Mesenchymal stem cell (in vitro differentiated cells and primary cell): ENCODE data around the gene SIAH3.

ENCODE experiments used
- DNase-seq: peaks from one replicate; pipeline ENCODE4 v3.0.0-alpha.2; 2013
- H2AFZ ChIP-seq: one replicate; pipeline ENCODE4 v1.6.1; 2013; ENCODE audit warnings: low read depth, mild to moderate bottlenecking, control low read depth, inconsistent platforms, low read length, moderate library complexity
- H2AK5ac ChIP-seq: 2 replicates; pipeline ENCODE4 v1.6.1; 2013; ENCODE audit warnings: low read length, moderate library complexity, mild to moderate bottlenecking, inconsistent platforms; ENCODE audit not compliant: severe bottlenecking
- H2BK120ac ChIP-seq: one replicate; pipeline ENCODE4 v1.6.1; 2013; ENCODE audit warnings: low read depth, mild to moderate bottlenecking, inconsistent platforms, low read length, moderate library complexity
- H2BK12ac ChIP-seq, 2 experiments: one replicate each; pipeline ENCODE4 v1.6.1; 2013; ENCODE audit warnings: inconsistent platforms in 2 of 2, low read length in 2 of 2, mild to moderate bottlenecking in 2 of 2, moderate library complexity in 2 of 2, control low read depth in 1 of 2
- H2BK15ac ChIP-seq: one replicate; pipeline ENCODE4 v1.6.1; 2013; ENCODE audit warnings: mild to moderate bottlenecking, low read depth, inconsistent platforms; ENCODE audit not compliant: poor library complexity, severe bottlenecking
- H2BK5ac ChIP-seq: 2 replicates; pipeline ENCODE4 v1.6.1; 2013; ENCODE audit warnings: low read depth, mild to moderate bottlenecking, low read length, control low read depth, inconsistent platforms; ENCODE audit not compliant: poor library complexity, severe bottlenecking
- H3K14ac ChIP-seq, 2 experiments: one replicate each; pipeline ENCODE4 v1.6.1; 2013; ENCODE audit warnings: inconsistent platforms in 2 of 2, low read length in 2 of 2, control low read depth in 1 of 2, mild to moderate bottlenecking in 1 of 2, moderate library complexity in 1 of 2
- H3K18ac ChIP-seq, 2 experiments: one replicate each; pipeline ENCODE4 v1.6.1; 2013; ENCODE audit warnings: inconsistent platforms in 2 of 2, low read length in 2 of 2, control low read depth in 1 of 2, low read depth in 1 of 2, mild to moderate bottlenecking in 1 of 2
- H3K23ac ChIP-seq, 2 experiments: one replicate each; pipeline ENCODE4 v1.6.1; 2013; ENCODE audit warnings: inconsistent platforms in 2 of 2, low read length in 2 of 2, mild to moderate bottlenecking in 2 of 2, moderate library complexity in 2 of 2, control low read depth in 1 of 2
- H3K27ac ChIP-seq: 2 replicates; pipeline ENCODE4 v1.5.1; 2013; ENCODE audit warnings: mild to moderate bottlenecking, moderate library complexity, low read length, control low read depth, inconsistent platforms; ENCODE audit not compliant: poor library complexity, severe bottlenecking
- H3K27me3 ChIP-seq, 2 experiments: 2 replicates each; pipeline versions ENCODE4 v1.6.1 to v1.7.0; 2013; ENCODE audit warnings: low read length in 2 of 2, mild to moderate bottlenecking in 2 of 2, moderate library complexity in 2 of 2, control low read depth in 1 of 2, inconsistent platforms in 1 of 2; ENCODE audit not compliant: control insufficient read depth in 1 of 2, insufficient read depth in 1 of 2
- H3K36me3 ChIP-seq, 2 experiments: 2 replicates each; pipeline versions ENCODE4 v1.6.1 to v1.7.0; 2013; ENCODE audit warnings: low read length in 2 of 2, control low read depth in 1 of 2, inconsistent platforms in 1 of 2, low read depth in 1 of 2, mild to moderate bottlenecking in 1 of 2; ENCODE audit not compliant: insufficient read depth in 2 of 2, control insufficient read depth in 1 of 2
- H3K4ac ChIP-seq, 2 experiments: one replicate each; pipeline ENCODE4 v1.6.1; 2013; ENCODE audit warnings: inconsistent platforms in 2 of 2, low read length in 2 of 2, mild to moderate bottlenecking in 2 of 2, moderate library complexity in 2 of 2, control low read depth in 1 of 2, low read depth in 1 of 2
- H3K4me1 ChIP-seq: 2 replicates; pipeline ENCODE4 v1.6.1; 2013; ENCODE audit warnings: low read depth, low read length, control low read depth; ENCODE audit not compliant: control insufficient read depth, insufficient read depth
- H3K4me2 ChIP-seq: 2 replicates; pipeline ENCODE4 v1.6.1; 2013; ENCODE audit warnings: low read length, mild to moderate bottlenecking, inconsistent platforms; ENCODE audit not compliant: poor library complexity, severe bottlenecking
- H3K4me3 ChIP-seq, 2 experiments: 2 replicates each; pipeline versions ENCODE4 v1.5.1 to v1.7.0; 2013; ENCODE audit warnings: low read length in 2 of 2, mild to moderate bottlenecking in 2 of 2, control low read depth in 1 of 2, low read depth in 1 of 2; ENCODE audit not compliant: insufficient read depth in 1 of 2
- H3K79me1 ChIP-seq: replicated peaks from 2 replicates; pipeline ENCODE4 v1.6.1; 2013; ENCODE audit warnings: mild to moderate bottlenecking, control low read depth, low read length, inconsistent platforms; ENCODE audit not compliant: poor library complexity, severe bottlenecking
- H3K9ac ChIP-seq: 2 replicates; pipeline ENCODE4 v1.7.0; 2013; ENCODE audit warnings: mild to moderate bottlenecking, low read length, moderate library complexity
- H3K9me3 ChIP-seq: 2 replicates; pipeline ENCODE4 v1.7.0; 2013; ENCODE audit warnings: mild to moderate bottlenecking, low read length; ENCODE audit not compliant: control insufficient read depth
- H4K8ac ChIP-seq: one replicate; pipeline ENCODE4 v1.6.1; 2013; ENCODE audit warnings: inconsistent platforms, mild to moderate bottlenecking, low read length, moderate library complexity
- H4K91ac ChIP-seq: one replicate; pipeline ENCODE4 v1.6.1; 2013; ENCODE audit warnings: mild to moderate bottlenecking, low read length, inconsistent platforms
- WGBS: methylation state at CpG from one replicate; pipeline ENCODE4 v1.1.7; 2013; ENCODE audit warnings: mixed read lengths; 5-methylcytosine and 5-hydroxymethylcytosine counted together

Gene SIAH3

DNA sequence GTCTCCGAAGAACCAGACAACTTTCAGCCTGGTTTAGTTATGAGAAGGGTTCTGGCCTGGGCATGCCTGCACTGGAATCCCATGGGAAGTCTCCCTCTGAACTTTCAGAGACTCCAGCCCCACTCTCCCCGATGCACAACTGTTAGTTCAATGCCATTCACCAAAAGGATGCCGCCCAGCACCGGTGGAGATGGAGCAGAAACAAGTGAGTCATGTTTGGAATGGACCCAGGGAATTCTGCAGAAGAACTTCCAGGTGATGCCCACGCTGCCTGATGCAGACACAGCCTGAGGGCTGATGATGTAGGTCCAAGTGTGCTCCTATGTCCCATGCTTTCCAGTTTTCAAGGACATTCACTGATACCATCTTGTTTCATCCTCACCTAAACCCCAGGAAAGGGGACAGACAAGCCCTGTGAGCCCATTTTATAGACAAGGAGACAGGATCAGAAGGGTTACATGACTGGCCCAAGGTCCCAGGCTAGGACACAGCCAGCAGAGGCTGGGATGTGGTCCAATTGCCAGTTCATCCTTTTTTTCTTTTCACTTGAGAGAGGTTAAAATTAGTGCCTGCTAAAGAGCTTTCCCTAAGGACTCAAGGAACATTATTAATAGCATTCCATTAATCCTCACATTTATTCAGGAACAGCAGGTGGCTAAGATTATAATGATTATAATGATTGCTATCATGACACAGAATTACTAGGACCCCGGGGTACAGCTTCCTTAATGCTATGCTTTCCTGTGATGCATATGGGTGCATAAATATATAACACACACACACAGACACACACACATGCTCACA is 39.5 kb downstream of the SIAH3 start:
- no peaks in the 10 kb centered on the region for H3K79me1 ChIP-seq
- no peak overlapping the region for H2BK120ac ChIP-seq
- WGBS, result 87% methylated on average over 5 of the region's 6 CpGs
- H4K8ac ChIP-seq, result no peak overlapping the region
- no peak overlapping the region for H2BK15ac ChIP-seq
- H2BK12ac ChIP-seq, result no peak overlapping the region
- H2BK5ac ChIP-seq, result no peak overlapping the region
- H3K36me3 ChIP-seq, result no peaks in the 10 kb centered on the region
- H2AK5ac ChIP-seq, result no peak overlapping the region
- no peak overlapping the region for H3K27ac ChIP-seq
- no peak overlapping the region for H3K9ac ChIP-seq
- H2AFZ ChIP-seq, result no peak overlapping the region
- H3K4me1 ChIP-seq, result peaks cover 2% of the 10 kb centered on the region
- no peak overlapping the region for H3K4ac ChIP-seq
- H3K27me3 ChIP-seq, result peaks cover 0 to 16% of the 10 kb centered on the region in 2 experiments
- H3K4me2 ChIP-seq, result no peak overlapping the region
- H3K18ac ChIP-seq, result no peak overlapping the region
- H4K91ac ChIP-seq, result no peak overlapping the region
- H3K9me3 ChIP-seq, result no peaks in the 10 kb centered on the region
- H3K14ac ChIP-seq, result no peak overlapping the region
- no peak for DNase-seq
- H3K4me3 ChIP-seq, result no peak overlapping the region
- no peak overlapping the region for H3K23ac ChIP-seq

DNA sequence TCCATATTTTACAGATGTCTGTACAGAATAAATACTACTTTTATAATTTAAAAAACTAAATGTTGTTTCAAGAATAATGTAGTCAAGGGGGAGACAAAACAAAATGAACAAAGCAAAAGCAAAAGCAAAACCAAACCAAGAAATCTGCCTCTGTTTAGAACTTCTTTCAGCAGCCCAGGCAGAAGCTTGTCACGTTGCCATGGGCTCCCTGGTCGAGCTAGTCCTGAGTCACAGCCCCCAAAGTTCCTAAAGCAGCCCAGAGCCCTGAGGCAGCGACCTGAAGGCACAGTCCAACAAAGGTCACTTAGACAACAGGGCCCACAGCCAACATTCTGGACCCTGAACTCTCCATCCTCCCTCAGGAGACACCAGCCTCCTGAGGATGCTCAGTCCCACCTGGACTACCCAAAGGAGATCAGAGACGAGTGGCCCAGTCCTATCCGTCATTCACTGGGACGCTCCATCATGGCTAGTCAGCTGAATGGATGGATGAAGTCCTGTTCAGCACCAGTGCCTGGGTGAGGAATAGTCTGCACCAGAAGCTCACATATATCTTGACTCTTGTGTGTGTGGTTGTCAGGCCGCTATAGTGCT is 41.7 kb downstream of the SIAH3 start:
- Histone ChIP-seq H3K27ac (no peak overlapping the region), H3K9ac (no peak overlapping the region), H3K4me1 (peaks cover 2% of the 10 kb centered on the region), H3K4ac (no peak overlapping the region), H3K18ac (no peak overlapping the region), H3K79me1 (no peaks in the 10 kb centered on the region), H2AFZ (no peak overlapping the region), H4K8ac (peak overlapping the region; percentile 30), H3K4me3 (no peak overlapping the region), H2BK5ac (no peak overlapping the region), H3K36me3 (no peaks in the 10 kb centered on the region), H2BK15ac (no peak overlapping the region), H4K91ac (no peak overlapping the region), H3K14ac (no peak overlapping the region), H3K4me2 (no peak overlapping the region), H2BK12ac (no peak overlapping the region), H3K27me3 (peaks cover 0 to 8% of the 10 kb centered on the region in 2 experiments), H3K9me3 (no peaks in the 10 kb centered on the region), H2AK5ac (no peak overlapping the region), H3K23ac (no peak overlapping the region), H2BK120ac (no peak overlapping the region)
- WGBS, result 71% methylated on average over 7 of the region's 7 CpGs
- DNase-seq, result peak; percentile 20

DNA sequence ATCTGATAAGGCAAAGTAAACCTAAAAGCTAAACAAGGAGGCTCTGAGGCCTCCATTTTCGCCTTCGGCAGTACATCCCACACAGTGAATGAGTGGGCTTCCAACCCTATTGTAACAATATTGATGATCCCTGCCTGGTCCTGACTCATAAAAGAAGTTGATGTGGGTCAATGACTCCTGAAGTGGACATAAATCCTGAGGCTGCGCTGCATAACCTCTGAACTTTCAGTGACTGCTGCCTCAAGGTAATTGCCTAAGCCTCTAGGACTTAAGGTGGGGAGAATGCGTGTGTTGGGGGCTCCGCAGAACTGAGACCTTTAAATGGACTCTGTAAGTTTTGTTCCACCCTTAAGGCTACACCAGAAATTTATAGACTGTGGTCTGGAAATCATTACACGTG is 42.6 kb downstream of the SIAH3 start:
- Histone ChIP-seq H3K9ac (no peak overlapping the region), H2BK5ac (no peak overlapping the region), H3K36me3 (no peaks in the 10 kb centered on the region), H2BK15ac (no peak overlapping the region), H2BK12ac (no peak overlapping the region), H3K27me3 (peaks cover 0 to 8% of the 10 kb centered on the region in 2 experiments), H2AK5ac (no peak overlapping the region), H3K9me3 (no peaks in the 10 kb centered on the region), H3K27ac (no peak overlapping the region), H3K4ac (no peak overlapping the region), H3K4me1 (peaks cover 2% of the 10 kb centered on the region), H3K18ac (no peak overlapping the region), H3K4me2 (no peak overlapping the region), H3K14ac (no peak overlapping the region), H2BK120ac (no peak overlapping the region), H3K4me3 (no peak overlapping the region), H3K79me1 (no peaks in the 10 kb centered on the region), H2AFZ (no peak overlapping the region), H3K23ac (no peak overlapping the region), H4K91ac (no peak overlapping the region), H4K8ac (no peak overlapping the region)
- DNase-seq, result no peak
- WGBS, result 60% methylated on average over 5 of the region's 6 CpGs

DNA sequence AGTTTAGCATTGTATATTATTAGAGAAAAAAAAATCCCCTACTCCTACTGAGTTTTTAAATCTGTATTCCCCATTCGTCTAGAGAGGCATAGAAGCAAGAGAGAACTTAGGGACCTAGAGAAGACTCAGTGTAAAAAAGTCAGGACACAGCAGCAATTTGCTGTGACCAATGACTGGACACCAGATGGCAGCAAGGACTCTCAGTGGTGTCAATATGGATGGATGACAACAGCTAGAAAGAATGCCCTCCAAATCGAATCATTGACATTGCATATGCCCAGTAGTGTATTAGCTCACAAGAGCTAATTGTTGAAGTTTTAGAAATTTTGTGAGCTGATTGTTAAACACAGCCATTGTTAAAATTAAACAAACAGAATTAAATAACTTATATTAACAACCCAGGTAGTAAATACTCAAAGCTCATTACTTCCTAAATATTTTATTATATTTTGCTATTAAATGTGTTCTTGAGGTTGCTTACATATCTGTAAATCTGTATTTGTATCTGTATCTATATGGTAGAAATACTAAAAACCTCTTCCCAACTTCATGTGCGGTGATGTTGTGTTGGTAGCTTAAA is 43.9 kb downstream of the SIAH3 start:
- 53% methylated on average over 2 of the region's 3 CpGs for WGBS
- Histone ChIP-seq H3K4ac (no peak overlapping the region), H3K23ac (no peak overlapping the region)

More for the DNA sequence above, 43.9 kb downstream of the SIAH3 start:
- H2BK120ac ChIP-seq, result no peak overlapping the region
- H3K27ac ChIP-seq, result no peak overlapping the region
- no peak overlapping the region for H3K14ac ChIP-seq
- no peak overlapping the region for H2BK15ac ChIP-seq
- no peak overlapping the region for H4K8ac ChIP-seq
- H3K36me3 ChIP-seq, result no peaks in the 10 kb centered on the region
- H3K4me1 ChIP-seq, result peaks cover 2% of the 10 kb centered on the region
- no peaks in the 10 kb centered on the region for H3K79me1 ChIP-seq
- no peak overlapping the region for H4K91ac ChIP-seq
- H2BK12ac ChIP-seq, result no peak overlapping the region
- no peak overlapping the region for H2AK5ac ChIP-seq
- H3K9ac ChIP-seq, result no peak overlapping the region
- H3K4me2 ChIP-seq, result no peak overlapping the region
- no peak overlapping the region for H2BK5ac ChIP-seq
- H3K18ac ChIP-seq, result no peak overlapping the region
- DNase-seq, result peak; percentile 62
- H3K4me3 ChIP-seq, result no peak overlapping the region
- peaks cover 0 to 10% of the 10 kb centered on the region in 2 experiments for H3K27me3 ChIP-seq
- no peaks in the 10 kb centered on the region for H3K9me3 ChIP-seq
- no peak overlapping the region for H2AFZ ChIP-seq
